Ovary (tissue), 3 donors: Measurements from ENCODE around the gene NELFCD.

ENCODE experiments used
- CTCF ChIP-seq, 3 donors: fragments of 450-650 bp in 2 of 3; fragments of 200-600 bp in 1 of 3; IDR thresholded peaks; one replicate each; pipeline versions ENCODE4 v1.5.1 to v1.8.0; 2016 to 2022; ENCODE audit warnings: antibody characterized with exemption in 3 of 3, mild to moderate bottlenecking in 1 of 3
- EP300 ChIP-seq: sonication (generic); formaldehyde crosslinking; IDR thresholded peaks from one replicate; pipeline ENCODE4 v1.6.1; 2017; ENCODE audit warnings: antibody characterized with exemption
- POLR2A ChIP-seq: fragments of 450-650 bp; IDR thresholded peaks from one replicate; pipeline ENCODE4 v1.6.1; 2017; ENCODE audit warnings: antibody characterized with exemption, mild to moderate bottlenecking, moderate library complexity
- donor health status: DM: no; HTN: no; CAD: no.

- TF ChIP-seq CTCF (IDR thresholded peaks at IDR 0.05) (no peak), POLR2A (no peak), EP300 (no peak)
Observed at GRCh38 chr20:59004763-59005522, 23.9 kb downstream of the NELFCD start.
